ENCODE data around the gene ID2.
"Not testable (repeated sequence)": the region's sequence is repeated elsewhere in the genome, so short reads cannot be mapped to it uniquely, and the experiment has no call there.

The ID2 gene

DNA sequence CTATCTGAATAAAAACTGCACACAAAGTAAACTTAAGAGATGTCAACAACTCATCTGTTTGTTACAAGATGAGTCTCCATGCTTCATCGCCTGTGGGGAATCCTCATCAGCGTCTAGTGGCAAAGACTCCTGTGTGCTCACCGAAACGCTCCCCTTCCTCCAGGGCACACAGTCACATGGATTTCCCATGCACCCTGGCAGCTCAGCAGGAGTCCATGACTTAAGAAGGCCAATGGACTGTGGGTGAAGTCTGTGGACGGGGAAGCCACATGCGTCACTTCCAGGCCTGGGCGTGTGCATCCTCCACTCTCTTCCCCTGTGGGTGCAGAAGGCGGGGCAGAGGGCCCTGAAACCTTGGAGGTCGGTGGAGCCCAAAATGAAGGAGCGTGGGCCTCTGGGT is 41.1 kb downstream of the ID2 start:
- in situ Hi-C loops (cut with MboI; ENCODE audit: low sequenced_read_pairs), result no loop called here

DNA sequence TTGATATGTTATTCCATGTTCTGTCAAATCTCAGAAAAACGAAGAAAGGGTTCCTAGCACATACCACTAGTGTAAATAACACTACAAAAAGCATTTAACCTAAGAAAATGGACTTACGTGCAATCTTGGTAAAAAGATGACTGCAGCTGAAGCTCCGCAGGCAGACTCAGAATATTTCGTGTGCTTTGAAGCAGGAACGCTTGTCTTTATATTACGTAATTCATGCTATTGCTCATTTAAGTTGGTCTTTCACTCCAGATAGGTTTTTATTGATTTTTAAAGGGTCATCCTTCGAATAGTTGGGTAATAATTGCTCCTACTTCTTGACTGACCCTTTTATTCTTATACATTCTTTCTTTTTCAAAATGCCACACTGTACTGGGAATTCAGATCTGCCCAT is 44.0 kb downstream of the ID2 start:
- in situ Hi-C loops (cut with MboI; ENCODE audit: low sequenced_read_pairs), result no loop called here

DNA sequence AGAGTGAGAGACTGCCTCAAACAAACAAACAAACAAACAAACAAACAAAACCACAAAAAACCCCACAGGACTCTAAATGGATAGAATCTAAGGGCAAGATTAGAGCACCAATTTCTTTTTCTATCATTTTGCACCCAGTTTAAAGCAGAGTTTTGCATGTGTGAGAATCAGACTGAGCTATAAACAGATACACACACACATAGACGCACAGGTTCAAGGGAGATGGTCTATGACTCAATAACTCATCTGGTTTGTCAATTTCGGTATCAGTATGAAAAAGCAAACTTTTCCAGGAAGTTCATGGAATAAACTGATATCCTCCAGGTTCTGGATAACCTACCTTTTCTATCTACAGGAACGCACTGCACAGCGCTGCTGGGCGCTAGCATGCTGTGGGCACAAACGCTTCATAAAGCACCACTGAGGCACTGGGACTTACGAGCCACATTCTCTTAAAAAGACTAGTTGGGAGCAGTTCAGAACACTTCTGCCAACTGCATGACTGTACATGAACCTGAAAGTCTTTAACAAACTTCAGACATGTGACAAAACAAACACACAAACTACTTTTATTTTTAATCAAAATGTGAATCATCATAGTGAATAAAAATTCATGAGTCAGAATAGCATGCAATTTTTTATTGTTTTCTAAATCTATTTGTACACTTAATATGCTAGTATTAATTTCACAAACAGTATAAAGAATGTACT is 46.6 kb downstream of the ID2 start:
- in situ Hi-C loops (cut with MboI; ENCODE audit: low sequenced_read_pairs), result no loop called here

DNA sequence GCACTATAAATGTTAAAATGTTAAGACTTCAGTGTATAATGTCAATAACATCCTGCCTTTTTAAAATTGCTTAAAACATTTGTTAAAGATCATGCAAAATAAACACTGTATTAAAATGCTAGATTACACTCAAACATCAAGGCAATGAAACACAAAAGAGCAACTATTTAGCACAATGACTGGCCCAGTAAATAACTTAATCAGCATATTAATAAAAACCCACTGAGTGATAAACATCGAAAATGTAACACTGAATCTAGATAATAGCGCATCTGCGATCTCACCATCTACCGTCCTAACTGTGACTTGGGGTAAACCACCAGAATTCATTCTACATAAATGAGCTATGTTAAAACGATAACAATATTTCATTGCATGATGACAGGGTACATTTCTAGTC is 47.2 kb downstream of the ID2 start:
- in situ Hi-C loops (cut with MboI; ENCODE audit: low sequenced_read_pairs), result not testable (repeated sequence)

DNA sequence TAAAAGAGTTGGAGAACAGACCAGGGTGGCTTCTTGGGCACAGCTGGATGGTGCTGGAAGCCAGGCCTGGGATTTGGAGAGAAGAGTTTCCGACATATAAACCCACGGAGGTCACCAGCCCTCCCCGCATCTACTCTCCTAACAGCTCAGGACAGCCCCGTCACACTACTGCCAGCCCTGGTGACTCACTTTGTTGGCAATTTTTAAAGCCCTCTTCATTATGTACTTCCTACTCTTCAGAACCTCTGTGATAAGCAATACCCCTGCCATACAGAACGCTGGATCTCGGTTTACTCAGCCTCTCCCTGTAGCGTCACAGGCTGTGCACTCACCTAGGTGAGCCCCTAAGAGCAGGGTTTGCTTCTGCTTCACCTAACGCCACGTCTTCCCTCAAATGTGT is 48.1 kb downstream of the ID2 start:
- in situ Hi-C loops (cut with MboI; ENCODE audit: low sequenced_read_pairs), result no loop called here

DNA sequence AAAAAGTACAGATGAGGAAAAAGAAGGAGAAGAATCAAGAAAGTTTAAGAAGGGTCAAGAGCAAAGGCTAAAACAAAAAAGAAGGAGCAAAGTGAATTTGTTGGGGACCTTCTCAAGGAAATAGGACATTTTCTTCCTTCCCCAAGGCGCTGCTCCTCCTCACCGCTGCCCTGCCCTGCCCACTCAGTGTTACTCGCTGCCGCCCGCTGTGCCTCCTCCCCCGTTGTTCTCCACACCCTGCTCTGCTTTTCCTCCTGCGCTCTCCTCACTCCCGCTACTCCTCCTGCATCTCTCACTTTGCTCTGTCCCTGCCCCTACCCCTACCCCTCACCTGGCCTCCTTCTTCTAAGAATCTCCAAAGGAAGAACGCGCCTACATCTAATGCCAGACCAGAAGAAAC is 50.7 kb downstream of the ID2 start:
- in situ Hi-C loops (cut with MboI; ENCODE audit: low sequenced_read_pairs), result no loop called here
